PC-9 (cell line): Measurements from ENCODE around the gene STAU1.

ENCODE experiments used
- CTCF ChIP-seq: fragments of 200-600 bp; sonication (generic); conservative IDR thresholded peaks from 2 replicates; pipeline ENCODE4 v1.6.1; 2017; ENCODE audit warnings: mixed run types, antibody characterized with exemption, mild to moderate bottlenecking, moderate library complexity
- EZH2 ChIP-seq: fragments of 200-600 bp; sonication (generic); IDR thresholded peaks from 2 replicates; pipeline ENCODE4 v1.8.0; 2017; ENCODE audit warnings: antibody characterized with exemption, low read depth

DNA sequence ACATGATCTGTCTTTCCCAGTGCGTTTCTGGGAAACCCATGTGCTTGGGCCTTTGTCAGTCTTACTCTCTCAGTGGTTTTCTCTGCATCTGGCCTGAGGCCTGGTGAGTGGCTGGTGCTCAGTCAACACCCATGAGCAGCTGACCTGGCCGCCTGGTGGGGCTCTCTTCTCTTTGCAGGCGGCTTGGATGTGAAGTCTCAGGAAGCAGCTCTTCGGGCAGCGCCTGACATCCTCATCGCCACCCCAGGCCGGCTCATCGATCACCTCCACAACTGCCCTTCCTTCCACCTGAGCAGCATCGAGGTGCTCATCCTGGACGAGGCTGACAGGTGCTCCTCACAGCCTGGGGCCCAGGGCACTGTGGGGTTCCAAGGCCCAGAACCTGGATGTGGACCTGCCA lies 41.9 kb upstream of the STAU1 start:
- TF ChIP-seq CTCF (no peak), EZH2 (no peak)
